ENCODE data around the gene EBI3.

GRCh38 chr19:4246767-4247593 is 17.7 kb downstream of the EBI3 start, which contains the start of gene YJU2:
- peak; percentile 83 for TF ChIP-seq CTCF (IDR thresholded peaks at IDR 0.05; ENCODE audit: poor library complexity, severe bottlenecking)
- no peak for TF ChIP-seq EZH2 (IDR thresholded peaks at IDR 0.05; ENCODE audit: borderline replicate concordance, insufficient read depth, low read length, poor library complexity, severe bottlenecking)
- TF ChIP-seq RAD21 (conservative IDR thresholded peaks at IDR 0.05): peak; percentile 71
- TF ChIP-seq SMC3 (conservative IDR thresholded peaks at IDR 0.05; ENCODE audit: poor library complexity): peak; percentile 63
- peak; percentile 95 for TF ChIP-seq MXI1 (conservative IDR thresholded peaks at IDR 0.05; ENCODE audit: poor library complexity, severe bottlenecking)
- TF ChIP-seq POLR2AphosphoS5 (IDR thresholded peaks at IDR 0.05): peak; percentile 84
- peak; percentile 64 for TF ChIP-seq EP300 (conservative IDR thresholded peaks at IDR 0.05; ENCODE audit: poor library complexity, severe bottlenecking)
- TF ChIP-seq TAF1 (IDR thresholded peaks at IDR 0.05; ENCODE audit: low read depth): peak; percentile 89
- TF ChIP-seq REST (IDR thresholded peaks at IDR 0.05; ENCODE audit: borderline replicate concordance): peak; percentile 96

Data from neural cell (in vitro differentiated cells).